OCI-LY7 (cell line): ENCODE data around the gene TTC9. TPM values are rescaled to one million over a fixed set of nuclear protein-coding genes. Genes with fewer than 3 reads are reported as not detected.
"Not testable (repeated sequence)": the region's sequence is repeated elsewhere in the genome, so short reads cannot be mapped to it uniquely, and the experiment has no call there.

Experiments
- BruUV-seq: library from RNA; stranded (reverse); fragments of 400-500 nt; replicated peaks from 2 replicates; lab custom pipeline; 2021; lab: Mats Ljungman, UMichigan
- CTCF ChIA-PET: fragments of 300-600 bp; sonication (Branson Sonifier 250); formaldehyde crosslinking; loops from one replicate; lab custom pipeline; 2022; ENCODE audit warnings: antibody characterized with exemption; ENCODE audit not compliant: unreplicated experiment; lab: Charles Lee
- POLR2A ChIA-PET: fragments of 300-600 bp; sonication (Branson Sonifier 250); formaldehyde crosslinking; loops from one replicate; lab custom pipeline; 2022; ENCODE audit warnings: antibody characterized with exemption; lab: Charles Lee
- DNase-seq: peaks from one replicate; pipeline ENCODE4 v3.0.0-alpha.2; 2015; ENCODE audit warnings: low spot score
- H2AFZ ChIP-seq: fragments of 200-600 bp; sonication (generic), shearing (Covaris generic); 2 replicates; pipeline ENCODE4 v1.6.1; 2014; ENCODE audit warnings: mild to moderate bottlenecking, antibody characterized with exemption, low read length, moderate library complexity
- H3K27ac ChIP-seq: fragments of 200-600 bp; sonication (generic); 2 replicates; pipeline ENCODE4 v1.5.1; 2014; ENCODE audit warnings: mixed run types, low read depth, mild to moderate bottlenecking, moderate library complexity, low read length, inconsistent platforms; ENCODE audit not compliant: poor library complexity, severe bottlenecking
- H3K36me3 ChIP-seq: fragments of 200-600 bp; sonication (generic); 2 replicates; pipeline ENCODE4 v1.6.1; 2014; ENCODE audit warnings: mild to moderate bottlenecking, antibody characterized with exemption, low read length, moderate library complexity, mixed read lengths; ENCODE audit not compliant: insufficient read depth
- H3K4me1 ChIP-seq: fragments of 200-600 bp; sonication (generic); 2 replicates; pipeline ENCODE4 v1.5.1; 2014; ENCODE audit warnings: mild to moderate bottlenecking, low read length; ENCODE audit not compliant: insufficient read depth, poor library complexity, severe bottlenecking
- H3K4me2 ChIP-seq: fragments of 200-600 bp; sonication (generic); 2 replicates; pipeline ENCODE4 v1.6.1; 2014; ENCODE audit warnings: mild to moderate bottlenecking, low read length
- H3K4me3 ChIP-seq: fragments of 200-600 bp; sonication (generic); 2 replicates; pipeline ENCODE4 v1.5.1; 2014; ENCODE audit warnings: mild to moderate bottlenecking, low read depth, low read length; ENCODE audit not compliant: poor library complexity, severe bottlenecking
- H3K79me2 ChIP-seq: fragments of 200-600 bp; sonication (generic); 2 replicates; pipeline ENCODE4 v1.6.1; 2016; ENCODE audit warnings: low read depth, mild to moderate bottlenecking, low read length, moderate library complexity, mixed read lengths; ENCODE audit not compliant: insufficient read depth
- H3K9me2 ChIP-seq: fragments of 200-600 bp; sonication (generic); 2 replicates; pipeline ENCODE4 v1.6.1; 2016; ENCODE audit warnings: mild to moderate bottlenecking, low read length, mixed read lengths; ENCODE audit not compliant: insufficient read depth
- H3K9me3 ChIP-seq: fragments of 200-600 bp; sonication (generic); 2 replicates; pipeline ENCODE4 v1.6.1; 2014; ENCODE audit warnings: mild to moderate bottlenecking, mixed run types, low read length, mixed read lengths
- H4K20me1 ChIP-seq: fragments of 200-600 bp; sonication (generic); 2 replicates; pipeline ENCODE4 v1.6.1; 2014; ENCODE audit warnings: mild to moderate bottlenecking, antibody characterized with exemption, low read length, moderate library complexity, mixed read lengths; ENCODE audit not compliant: insufficient read depth
- EZH2phosphoT487 ChIP-seq: fragments of 200-600 bp; sonication (generic); IDR thresholded peaks from 2 replicates; pipeline ENCODE4 v1.6.1; 2018; ENCODE audit warnings: low read depth, borderline replicate concordance, mild to moderate bottlenecking, mixed run types, antibody characterized with exemption, low read length, moderate library complexity, mixed read lengths
- intact Hi-C: fragments of 100-400 bp; cut with micrococcal nuclease; formaldehyde crosslinking; loops from one replicate; pipeline ENCODE4 v1.10.0; 2022; ENCODE audit not compliant: unreplicated experiment
- total RNA-seq, 2 experiments: library from RNA; depleted of rRNA in 1 of 2; stranded (reverse); fragments of >200 nt in 1 of 2; shearing (Covaris generic) in 1 of 2; gene quantifications; 2 replicates each; pipeline ENCODE4 v1.2.3, GENCODE V29; 2014 to 2022
- TF ChIP-seq, protein P1 (sequence below): fragments of 200-600 bp; sonication (generic); conservative IDR thresholded peaks from 2 replicates; pipeline ENCODE4 v1.5.1; 2014; ENCODE audit warnings: mild to moderate bottlenecking, antibody characterized with exemption, low read length, moderate library complexity, mixed read lengths

TTC9 gene
- total RNA-seq, 2 experiments from 2014 or later = 11.0 to 13.0 TPM

DNA sequence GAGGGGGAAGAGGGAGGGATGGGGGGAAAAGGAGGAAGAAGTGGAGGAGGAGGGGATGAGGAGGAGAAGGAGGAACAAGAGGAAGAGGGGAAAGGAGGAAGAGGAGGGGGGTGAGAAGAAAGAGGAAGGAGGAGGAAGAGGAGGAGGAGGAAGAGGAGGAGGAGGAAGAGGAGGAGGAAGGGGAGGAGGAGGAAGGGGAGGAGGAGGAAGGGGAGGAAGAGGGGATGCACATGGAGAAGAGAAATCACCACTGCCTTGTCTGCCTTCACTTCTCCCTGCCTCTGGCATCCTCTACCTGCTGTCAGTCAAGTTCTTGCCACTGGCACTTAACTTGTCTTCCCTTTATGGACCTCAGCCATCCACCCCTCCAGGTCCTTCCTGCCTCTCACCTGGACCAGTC is 59.9 kb downstream of the TTC9 start:
- intact Hi-C loops = no loop called here
- CTCF ChIA-PET = no interaction called here
- POLR2A ChIA-PET = interaction anchor here (3.6 kb wide), 1 partner anchor 12 kb away, joined by 15 read pairs; no protein-coding TSS in a partner anchor
- Histone ChIP-seq H3K27ac (no peak overlapping the region), H4K20me1 (no peaks in the 10 kb centered on the region), H3K4me1 (no peaks in the 10 kb centered on the region), H3K36me3 (no peaks in the 10 kb centered on the region), H2AFZ (no peak overlapping the region), H3K9me2 (no peaks in the 10 kb centered on the region), H3K9me3 (no peaks in the 10 kb centered on the region), H3K4me3 (no peak overlapping the region), H3K79me2 (no peaks in the 10 kb centered on the region), H3K4me2 (no peak overlapping the region)
- no TSS peak for BruUV-seq
- TF ChIP-seq, protein P1, sequence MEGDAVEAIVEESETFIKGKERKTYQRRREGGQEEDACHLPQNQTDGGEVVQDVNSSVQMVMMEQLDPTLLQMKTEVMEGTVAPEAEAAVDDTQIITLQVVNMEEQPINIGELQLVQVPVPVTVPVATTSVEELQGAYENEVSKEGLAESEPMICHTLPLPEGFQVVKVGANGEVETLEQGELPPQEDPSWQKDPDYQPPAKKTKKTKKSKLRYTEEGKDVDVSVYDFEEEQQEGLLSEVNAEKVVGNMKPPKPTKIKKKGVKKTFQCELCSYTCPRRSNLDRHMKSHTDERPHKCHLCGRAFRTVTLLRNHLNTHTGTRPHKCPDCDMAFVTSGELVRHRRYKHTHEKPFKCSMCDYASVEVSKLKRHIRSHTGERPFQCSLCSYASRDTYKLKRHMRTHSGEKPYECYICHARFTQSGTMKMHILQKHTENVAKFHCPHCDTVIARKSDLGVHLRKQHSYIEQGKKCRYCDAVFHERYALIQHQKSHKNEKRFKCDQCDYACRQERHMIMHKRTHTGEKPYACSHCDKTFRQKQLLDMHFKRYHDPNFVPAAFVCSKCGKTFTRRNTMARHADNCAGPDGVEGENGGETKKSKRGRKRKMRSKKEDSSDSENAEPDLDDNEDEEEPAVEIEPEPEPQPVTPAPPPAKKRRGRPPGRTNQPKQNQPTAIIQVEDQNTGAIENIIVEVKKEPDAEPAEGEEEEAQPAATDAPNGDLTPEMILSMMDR = no peak
- no peak for TF ChIP-seq EZH2phosphoT487
- no peak for DNase-seq

DNA sequence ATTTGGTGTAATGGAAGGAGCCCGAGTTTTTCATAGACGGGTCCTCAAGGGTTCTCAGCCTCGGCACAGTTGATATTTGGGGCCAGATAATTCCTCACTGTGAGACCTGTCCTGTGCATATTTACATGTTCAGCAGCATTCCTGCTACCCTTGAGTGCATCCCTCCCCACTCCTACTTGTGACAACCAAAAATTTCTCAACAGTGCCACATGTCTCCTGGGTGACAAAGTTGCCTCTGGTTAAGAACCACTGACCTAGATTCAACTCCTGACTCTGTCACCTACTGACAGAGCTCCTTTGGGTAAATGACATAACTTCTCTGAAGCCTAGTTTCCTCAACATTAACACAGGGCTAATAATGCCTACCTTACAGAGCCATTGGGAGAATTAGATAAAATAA is 60.4 kb downstream of the TTC9 start:
- ChIA-PET CTCF (no interaction called here), POLR2A (interaction anchor here (1.0 to 3.6 kb wide), 2 partner anchors 13 to 42 kb away, joined by 3 to 15 read pairs; no protein-coding TSS in a partner anchor)
- Histone ChIP-seq H3K9me2 (no peaks in the 10 kb centered on the region), H2AFZ (no peak overlapping the region), H3K36me3 (no peaks in the 10 kb centered on the region), H4K20me1 (no peaks in the 10 kb centered on the region), H3K4me3 (no peak overlapping the region), H3K9me3 (no peaks in the 10 kb centered on the region), H3K27ac (no peak overlapping the region), H3K4me1 (no peaks in the 10 kb centered on the region), H3K79me2 (no peaks in the 10 kb centered on the region), H3K4me2 (no peak overlapping the region)
- DNase-seq = no peak
- intact Hi-C loops = no loop called here
- BruUV-seq = no TSS peak
- no peak for TF ChIP-seq EZH2phosphoT487
- TF ChIP-seq, protein P1 = no peak

DNA sequence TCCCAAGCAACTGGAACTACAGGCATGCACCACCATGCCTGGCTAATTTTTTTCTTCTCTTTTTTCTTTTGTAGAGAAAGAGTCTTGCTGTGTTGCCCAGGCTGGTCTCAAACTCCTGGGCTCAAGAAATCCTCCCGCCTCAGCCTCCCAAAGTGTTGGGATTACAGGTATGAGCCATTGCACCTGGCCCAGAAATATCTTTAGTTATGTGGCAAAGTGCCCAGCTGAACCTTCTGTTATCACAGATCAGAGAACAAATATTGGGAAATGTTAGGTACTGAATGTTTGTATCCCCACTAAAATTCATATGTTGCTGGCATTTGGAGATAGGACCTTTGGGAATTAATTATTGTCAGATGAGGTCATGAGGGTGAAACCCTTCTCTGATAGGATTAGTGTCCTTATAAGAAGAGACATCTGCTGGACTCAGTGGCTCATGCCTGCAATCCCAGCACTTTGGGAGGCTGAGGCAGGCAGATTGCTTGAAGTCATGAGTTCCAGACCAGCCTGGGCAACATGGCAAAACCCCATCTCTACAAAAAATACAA is 62.0 kb downstream of the TTC9 start:
- H3K9me2 ChIP-seq, H3K9me3 ChIP-seq, DNase-seq, BruUV-seq, H3K4me3 ChIP-seq, intact Hi-C loops, H3K27ac ChIP-seq, H4K20me1 ChIP-seq, CTCF ChIA-PET, H2AFZ ChIP-seq, H3K4me2 ChIP-seq, H3K79me2 ChIP-seq, H3K4me1 ChIP-seq, H3K36me3 ChIP-seq: not testable (repeated sequence)
- POLR2A ChIA-PET = interaction anchor here (0.9 to 1.1 kb wide), 2 partner anchors 42 to 63 kb away, joined by 3 to 4 read pairs; no protein-coding TSS in a partner anchor
